ENCODE measurements around the gene PRIMA1.

- TF ChIP-seq, protein P1, sequence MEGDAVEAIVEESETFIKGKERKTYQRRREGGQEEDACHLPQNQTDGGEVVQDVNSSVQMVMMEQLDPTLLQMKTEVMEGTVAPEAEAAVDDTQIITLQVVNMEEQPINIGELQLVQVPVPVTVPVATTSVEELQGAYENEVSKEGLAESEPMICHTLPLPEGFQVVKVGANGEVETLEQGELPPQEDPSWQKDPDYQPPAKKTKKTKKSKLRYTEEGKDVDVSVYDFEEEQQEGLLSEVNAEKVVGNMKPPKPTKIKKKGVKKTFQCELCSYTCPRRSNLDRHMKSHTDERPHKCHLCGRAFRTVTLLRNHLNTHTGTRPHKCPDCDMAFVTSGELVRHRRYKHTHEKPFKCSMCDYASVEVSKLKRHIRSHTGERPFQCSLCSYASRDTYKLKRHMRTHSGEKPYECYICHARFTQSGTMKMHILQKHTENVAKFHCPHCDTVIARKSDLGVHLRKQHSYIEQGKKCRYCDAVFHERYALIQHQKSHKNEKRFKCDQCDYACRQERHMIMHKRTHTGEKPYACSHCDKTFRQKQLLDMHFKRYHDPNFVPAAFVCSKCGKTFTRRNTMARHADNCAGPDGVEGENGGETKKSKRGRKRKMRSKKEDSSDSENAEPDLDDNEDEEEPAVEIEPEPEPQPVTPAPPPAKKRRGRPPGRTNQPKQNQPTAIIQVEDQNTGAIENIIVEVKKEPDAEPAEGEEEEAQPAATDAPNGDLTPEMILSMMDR (IDR thresholded peaks at IDR 0.05) = no peak; the same call in 1 of the 2 replicates
- TF ChIP-seq POLR2AphosphoS5 (IDR thresholded peaks at IDR 0.05; ENCODE audit: low read depth, low read length) (no peak), SIN3A (IDR thresholded peaks at IDR 0.05; ENCODE audit: borderline replicate concordance, insufficient read depth, low read depth, low read length) (no peak), TCF7L2 (IDR thresholded peaks at IDR 0.05; ENCODE audit: low read depth, low read length) (no peak)
- TF ChIP-seq, protein P2, sequence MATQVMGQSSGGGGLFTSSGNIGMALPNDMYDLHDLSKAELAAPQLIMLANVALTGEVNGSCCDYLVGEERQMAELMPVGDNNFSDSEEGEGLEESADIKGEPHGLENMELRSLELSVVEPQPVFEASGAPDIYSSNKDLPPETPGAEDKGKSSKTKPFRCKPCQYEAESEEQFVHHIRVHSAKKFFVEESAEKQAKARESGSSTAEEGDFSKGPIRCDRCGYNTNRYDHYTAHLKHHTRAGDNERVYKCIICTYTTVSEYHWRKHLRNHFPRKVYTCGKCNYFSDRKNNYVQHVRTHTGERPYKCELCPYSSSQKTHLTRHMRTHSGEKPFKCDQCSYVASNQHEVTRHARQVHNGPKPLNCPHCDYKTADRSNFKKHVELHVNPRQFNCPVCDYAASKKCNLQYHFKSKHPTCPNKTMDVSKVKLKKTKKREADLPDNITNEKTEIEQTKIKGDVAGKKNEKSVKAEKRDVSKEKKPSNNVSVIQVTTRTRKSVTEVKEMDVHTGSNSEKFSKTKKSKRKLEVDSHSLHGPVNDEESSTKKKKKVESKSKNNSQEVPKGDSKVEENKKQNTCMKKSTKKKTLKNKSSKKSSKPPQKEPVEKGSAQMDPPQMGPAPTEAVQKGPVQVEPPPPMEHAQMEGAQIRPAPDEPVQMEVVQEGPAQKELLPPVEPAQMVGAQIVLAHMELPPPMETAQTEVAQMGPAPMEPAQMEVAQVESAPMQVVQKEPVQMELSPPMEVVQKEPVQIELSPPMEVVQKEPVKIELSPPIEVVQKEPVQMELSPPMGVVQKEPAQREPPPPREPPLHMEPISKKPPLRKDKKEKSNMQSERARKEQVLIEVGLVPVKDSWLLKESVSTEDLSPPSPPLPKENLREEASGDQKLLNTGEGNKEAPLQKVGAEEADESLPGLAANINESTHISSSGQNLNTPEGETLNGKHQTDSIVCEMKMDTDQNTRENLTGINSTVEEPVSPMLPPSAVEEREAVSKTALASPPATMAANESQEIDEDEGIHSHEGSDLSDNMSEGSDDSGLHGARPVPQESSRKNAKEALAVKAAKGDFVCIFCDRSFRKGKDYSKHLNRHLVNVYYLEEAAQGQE (IDR thresholded peaks at IDR 0.05; ENCODE audit: insufficient read depth in 1 of 2, low read depth in 2 of 2, low read length in 1 of 2) = no peak
These were observed 36.4 kb upstream of the PRIMA1 start for GRCh38 chr14:93824518-93825234.

All from Panc1 (cell line).